Parathyroid adenoma (tissue), 2 donors: ENCODE measurements around the gene SBF1.

ENCODE experiments used
- H2AFZ ChIP-seq: fragments of 300-600 bp; sonication (generic); one replicate; pipeline ENCODE4 v1.7.0; 2017; ENCODE audit warnings: antibody characterized with exemption, mild to moderate bottlenecking
- H3K27ac ChIP-seq: fragments of 300-600 bp; sonication (generic); one replicate; pipeline ENCODE4 v1.7.0; 2017
- H3K27me3 ChIP-seq: fragments of 300-600 bp; sonication (generic); one replicate; pipeline ENCODE4 v1.7.0; 2017; ENCODE audit warnings: low read length; ENCODE audit not compliant: control insufficient read depth, insufficient read depth
- H3K36me3 ChIP-seq: fragments of 300-600 bp; sonication (generic); one replicate; pipeline ENCODE4 v1.7.0; 2017; ENCODE audit warnings: low read length; ENCODE audit not compliant: control insufficient read depth, insufficient read depth
- H3K4me1 ChIP-seq: fragments of 300-600 bp; sonication (generic); one replicate; pipeline ENCODE4 v1.7.0; 2017; ENCODE audit warnings: control low read depth
- H3K4me2 ChIP-seq: fragments of 300-600 bp; sonication (generic); one replicate; pipeline ENCODE4 v1.7.0; 2017; ENCODE audit warnings: low read length
- H3K4me3 ChIP-seq: fragments of 300-600 bp; sonication (generic); one replicate; pipeline ENCODE4 v1.7.0; 2017; ENCODE audit warnings: low read depth, low read length
- H3K79me2 ChIP-seq: fragments of 300-600 bp; sonication (generic); one replicate; pipeline ENCODE4 v1.7.0; 2017; ENCODE audit warnings: control low read depth
- H3K9ac ChIP-seq: fragments of 300-600 bp; sonication (generic); one replicate; pipeline ENCODE4 v1.7.0; 2017; ENCODE audit warnings: mild to moderate bottlenecking
- H3K9me3 ChIP-seq: fragments of 300-600 bp; sonication (generic); one replicate; pipeline ENCODE4 v1.7.0; 2017; ENCODE audit warnings: low read length; ENCODE audit not compliant: control insufficient read depth
- TF ChIP-seq, protein P1 (sequence below): fragments of 300-600 bp; sonication (generic); IDR thresholded peaks from one replicate; pipeline ENCODE4 v1.7.0; 2017; ENCODE audit warnings: antibody characterized with exemption, mild to moderate bottlenecking
- donor health status: primary hyperparathyroidism.

Gene SBF1

DNA sequence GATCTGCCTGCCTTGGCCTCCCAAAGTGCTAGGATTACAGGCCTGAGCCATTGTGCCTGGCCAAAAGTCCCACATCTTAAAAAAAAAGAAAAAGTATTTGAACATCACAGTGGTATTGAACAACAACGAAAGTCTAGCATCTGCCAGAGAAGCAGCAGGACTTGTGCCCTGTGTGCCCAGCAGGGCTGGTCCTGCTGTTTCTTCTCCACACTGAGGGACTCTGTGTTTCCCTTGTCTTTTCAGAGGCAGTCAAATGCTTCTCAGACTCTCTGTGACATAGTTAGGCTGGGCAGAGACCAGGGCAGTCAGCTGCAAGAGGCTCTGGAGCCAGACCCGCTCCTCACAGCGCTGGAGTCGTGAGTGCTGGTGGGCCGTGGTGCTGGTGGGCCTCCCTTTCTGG is 56.2 kb downstream of the SBF1 start:
- Histone ChIP-seq H3K4me3 (no peak overlapping the region), H3K27me3 (no peaks in the 10 kb centered on the region), H2AFZ (no peak overlapping the region), H3K9ac (no peak overlapping the region), H3K27ac (no peak overlapping the region), H3K4me1 (no peaks in the 10 kb centered on the region), H3K79me2 (no peaks in the 10 kb centered on the region), H3K4me2 (no peak overlapping the region), H3K9me3 (no peaks in the 10 kb centered on the region), H3K36me3 (no peaks in the 10 kb centered on the region)
- TF ChIP-seq, protein P1, sequence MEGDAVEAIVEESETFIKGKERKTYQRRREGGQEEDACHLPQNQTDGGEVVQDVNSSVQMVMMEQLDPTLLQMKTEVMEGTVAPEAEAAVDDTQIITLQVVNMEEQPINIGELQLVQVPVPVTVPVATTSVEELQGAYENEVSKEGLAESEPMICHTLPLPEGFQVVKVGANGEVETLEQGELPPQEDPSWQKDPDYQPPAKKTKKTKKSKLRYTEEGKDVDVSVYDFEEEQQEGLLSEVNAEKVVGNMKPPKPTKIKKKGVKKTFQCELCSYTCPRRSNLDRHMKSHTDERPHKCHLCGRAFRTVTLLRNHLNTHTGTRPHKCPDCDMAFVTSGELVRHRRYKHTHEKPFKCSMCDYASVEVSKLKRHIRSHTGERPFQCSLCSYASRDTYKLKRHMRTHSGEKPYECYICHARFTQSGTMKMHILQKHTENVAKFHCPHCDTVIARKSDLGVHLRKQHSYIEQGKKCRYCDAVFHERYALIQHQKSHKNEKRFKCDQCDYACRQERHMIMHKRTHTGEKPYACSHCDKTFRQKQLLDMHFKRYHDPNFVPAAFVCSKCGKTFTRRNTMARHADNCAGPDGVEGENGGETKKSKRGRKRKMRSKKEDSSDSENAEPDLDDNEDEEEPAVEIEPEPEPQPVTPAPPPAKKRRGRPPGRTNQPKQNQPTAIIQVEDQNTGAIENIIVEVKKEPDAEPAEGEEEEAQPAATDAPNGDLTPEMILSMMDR, result no peak

- no peaks in the 10 kb centered on the region for H3K79me2 ChIP-seq
- H3K4me2 ChIP-seq, result no peak overlapping the region
- H3K27me3 ChIP-seq, result no peaks in the 10 kb centered on the region
- H3K4me3 ChIP-seq, result no peak overlapping the region
- H3K4me1 ChIP-seq, result no peaks in the 10 kb centered on the region
- H3K27ac ChIP-seq, result no peak overlapping the region
- H3K9ac ChIP-seq, result no peak overlapping the region
- H3K9me3 ChIP-seq, result no peaks in the 10 kb centered on the region
- H2AFZ ChIP-seq, result no peak overlapping the region
- TF ChIP-seq, protein P1, result no peak
- no peaks in the 10 kb centered on the region for H3K36me3 ChIP-seq
Measured at GRCh38 chr22:50417411-50418210, 57.2 kb downstream of the SBF1 start.

GRCh38 chr22:50416996-50417395 is 57.8 kb downstream of the SBF1 start:
- Histone ChIP-seq H3K9ac (no peak overlapping the region), H3K9me3 (no peaks in the 10 kb centered on the region), H3K27ac (no peak overlapping the region), H2AFZ (no peak overlapping the region), H3K4me1 (no peaks in the 10 kb centered on the region), H3K27me3 (no peaks in the 10 kb centered on the region), H3K4me2 (no peak overlapping the region), H3K36me3 (no peaks in the 10 kb centered on the region), H3K4me3 (no peak overlapping the region), H3K79me2 (no peaks in the 10 kb centered on the region)
- TF ChIP-seq, protein P1, result no peak

- TF ChIP-seq, protein P1, result no peak
- H3K36me3 ChIP-seq, result no peaks in the 10 kb centered on the region
- H3K4me2 ChIP-seq, result no peak overlapping the region
- H3K27me3 ChIP-seq, result no peaks in the 10 kb centered on the region
- H3K9ac ChIP-seq, result no peak overlapping the region
- H3K9me3 ChIP-seq, result no peaks in the 10 kb centered on the region
- no peak overlapping the region for H3K4me3 ChIP-seq
- no peaks in the 10 kb centered on the region for H3K4me1 ChIP-seq
- H2AFZ ChIP-seq, result no peak overlapping the region
- H3K79me2 ChIP-seq, result no peaks in the 10 kb centered on the region
- no peak overlapping the region for H3K27ac ChIP-seq
Measured at GRCh38 chr22:50415426-50415825, 59.4 kb downstream of the SBF1 start.
